ENCODE results near the gene SLC2A11. TPM values are rescaled to one million over a fixed set of nuclear protein-coding genes. Genes with fewer than 3 reads are reported as not detected.
"Not testable (repeated sequence)": the region's sequence is repeated elsewhere in the genome, so short reads cannot be mapped to it uniquely, and the experiment has no call there.

The SLC2A11 gene
- total RNA-seq, 1 experiment from 2014 or later, result 17.2 TPM

DNA sequence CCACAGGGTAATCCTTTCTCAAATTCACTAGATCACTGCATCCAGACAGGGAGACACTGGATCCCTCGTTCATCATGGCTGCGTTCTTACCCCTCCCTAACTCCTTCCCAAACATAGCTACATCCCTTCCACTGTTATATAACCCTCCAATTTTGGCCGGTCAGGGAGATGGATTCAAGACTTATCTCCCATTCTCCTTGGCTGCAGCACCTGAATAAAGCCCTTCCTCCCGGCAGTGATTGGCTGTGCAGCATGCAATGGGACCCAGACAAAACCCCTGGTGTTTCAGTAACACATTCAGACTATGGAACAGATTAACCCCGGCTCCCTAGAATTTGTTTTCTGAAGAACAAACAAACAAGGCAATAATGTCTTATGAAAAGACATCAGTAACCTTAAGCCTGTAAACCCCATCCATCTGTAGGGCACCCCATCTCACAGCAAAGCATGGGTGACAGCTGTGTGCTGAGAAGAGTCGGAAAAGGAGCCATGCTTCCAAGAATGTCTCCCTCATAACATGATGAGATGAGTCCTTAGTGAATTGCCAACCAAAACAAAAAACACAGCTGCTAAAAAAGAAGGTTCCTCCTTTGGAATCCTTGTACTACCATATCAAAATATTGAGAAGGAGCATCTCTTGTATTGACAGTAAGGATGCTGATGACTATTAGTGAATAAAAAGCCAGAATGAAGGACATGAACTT is 41.5 kb downstream of the SLC2A11 start:
- no TSS peak for BruUV-seq (replicated peaks)
- intact Hi-C loops (cut with micrococcal nuclease), result no loop called here
- Histone ChIP-seq H2AFZ (ENCODE audit: low read depth, low read length, poor library complexity, severe bottlenecking) (no peak overlapping the region), H3K9me3 (ENCODE audit: control insufficient read depth in 1 of 2, insufficient read depth in 1 of 2, low read depth in 1 of 2, low read length in 2 of 2) (no peaks in the 10 kb centered on the region), H3K9me2 (ENCODE audit: insufficient read depth) (no peaks in the 10 kb centered on the region), H3K27me3 (ENCODE audit: insufficient read depth, low read length) (no peaks in the 10 kb centered on the region), H3K4me2 (ENCODE audit: low read length) (no peak overlapping the region), H3K4me3 (replicated peaks in 1 of 2; ENCODE audit: low read depth in 1 of 2, low read length in 2 of 2) (no peak overlapping the region), H3K27ac (ENCODE audit: low read depth, low read length) (no peak overlapping the region), H3K9ac (ENCODE audit: low read length) (no peak overlapping the region), H4K20me1 (ENCODE audit: insufficient read depth) (peaks cover 7% of the 10 kb centered on the region; the same call in 1 of the 2 replicates), H3K4me1 (ENCODE audit: control insufficient read depth in 1 of 2, insufficient read depth in 2 of 2, low read length in 2 of 2) (peaks cover 6 to 18% of the 10 kb centered on the region in 2 experiments), H3K79me2 (ENCODE audit: insufficient read depth, low read length) (peaks cover 25% of the 10 kb centered on the region), H3K36me3 (ENCODE audit: control insufficient read depth in 1 of 2, insufficient read depth in 2 of 2, low read length in 2 of 2) (peaks cover 12 to 23% of the 10 kb centered on the region in 2 experiments; a peak in 3 of 4 replicates)
- POLR2A ChIA-PET, result no interaction called here
- CTCF ChIA-PET, result no interaction called here
- ATAC-seq (no peak), DNase-seq (ENCODE audit: low read depth, low spot score) (no peak)
- RAD21 ChIA-PET (ENCODE audit: low non-redundant PET in 1 of 2, low total read pairs in 2 of 2, uncharacterized antibody in 2 of 2, unreplicated experiment in 2 of 2), result no interaction called here
- no peak for TF ChIP-seq TCF7L2 (IDR thresholded peaks at IDR 0.05; ENCODE audit: borderline replicate concordance, extremely low read depth, insufficient read depth, insufficient read length)
- no peak for TF ChIP-seq EZH2 (IDR thresholded peaks at IDR 0.05)
- TF ChIP-seq SP1 (IDR thresholded peaks at IDR 0.05; ENCODE audit: low read depth), result no peak
- TF ChIP-seq SRF (IDR thresholded peaks at IDR 0.05; ENCODE audit: low read depth), result no peak
- no peak for TF ChIP-seq JUND (IDR thresholded peaks at IDR 0.05)
- TF ChIP-seq, protein P1, sequence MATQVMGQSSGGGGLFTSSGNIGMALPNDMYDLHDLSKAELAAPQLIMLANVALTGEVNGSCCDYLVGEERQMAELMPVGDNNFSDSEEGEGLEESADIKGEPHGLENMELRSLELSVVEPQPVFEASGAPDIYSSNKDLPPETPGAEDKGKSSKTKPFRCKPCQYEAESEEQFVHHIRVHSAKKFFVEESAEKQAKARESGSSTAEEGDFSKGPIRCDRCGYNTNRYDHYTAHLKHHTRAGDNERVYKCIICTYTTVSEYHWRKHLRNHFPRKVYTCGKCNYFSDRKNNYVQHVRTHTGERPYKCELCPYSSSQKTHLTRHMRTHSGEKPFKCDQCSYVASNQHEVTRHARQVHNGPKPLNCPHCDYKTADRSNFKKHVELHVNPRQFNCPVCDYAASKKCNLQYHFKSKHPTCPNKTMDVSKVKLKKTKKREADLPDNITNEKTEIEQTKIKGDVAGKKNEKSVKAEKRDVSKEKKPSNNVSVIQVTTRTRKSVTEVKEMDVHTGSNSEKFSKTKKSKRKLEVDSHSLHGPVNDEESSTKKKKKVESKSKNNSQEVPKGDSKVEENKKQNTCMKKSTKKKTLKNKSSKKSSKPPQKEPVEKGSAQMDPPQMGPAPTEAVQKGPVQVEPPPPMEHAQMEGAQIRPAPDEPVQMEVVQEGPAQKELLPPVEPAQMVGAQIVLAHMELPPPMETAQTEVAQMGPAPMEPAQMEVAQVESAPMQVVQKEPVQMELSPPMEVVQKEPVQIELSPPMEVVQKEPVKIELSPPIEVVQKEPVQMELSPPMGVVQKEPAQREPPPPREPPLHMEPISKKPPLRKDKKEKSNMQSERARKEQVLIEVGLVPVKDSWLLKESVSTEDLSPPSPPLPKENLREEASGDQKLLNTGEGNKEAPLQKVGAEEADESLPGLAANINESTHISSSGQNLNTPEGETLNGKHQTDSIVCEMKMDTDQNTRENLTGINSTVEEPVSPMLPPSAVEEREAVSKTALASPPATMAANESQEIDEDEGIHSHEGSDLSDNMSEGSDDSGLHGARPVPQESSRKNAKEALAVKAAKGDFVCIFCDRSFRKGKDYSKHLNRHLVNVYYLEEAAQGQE (IDR thresholded peaks at IDR 0.05; ENCODE audit: low read depth), result no peak
- TF ChIP-seq, protein P2, sequence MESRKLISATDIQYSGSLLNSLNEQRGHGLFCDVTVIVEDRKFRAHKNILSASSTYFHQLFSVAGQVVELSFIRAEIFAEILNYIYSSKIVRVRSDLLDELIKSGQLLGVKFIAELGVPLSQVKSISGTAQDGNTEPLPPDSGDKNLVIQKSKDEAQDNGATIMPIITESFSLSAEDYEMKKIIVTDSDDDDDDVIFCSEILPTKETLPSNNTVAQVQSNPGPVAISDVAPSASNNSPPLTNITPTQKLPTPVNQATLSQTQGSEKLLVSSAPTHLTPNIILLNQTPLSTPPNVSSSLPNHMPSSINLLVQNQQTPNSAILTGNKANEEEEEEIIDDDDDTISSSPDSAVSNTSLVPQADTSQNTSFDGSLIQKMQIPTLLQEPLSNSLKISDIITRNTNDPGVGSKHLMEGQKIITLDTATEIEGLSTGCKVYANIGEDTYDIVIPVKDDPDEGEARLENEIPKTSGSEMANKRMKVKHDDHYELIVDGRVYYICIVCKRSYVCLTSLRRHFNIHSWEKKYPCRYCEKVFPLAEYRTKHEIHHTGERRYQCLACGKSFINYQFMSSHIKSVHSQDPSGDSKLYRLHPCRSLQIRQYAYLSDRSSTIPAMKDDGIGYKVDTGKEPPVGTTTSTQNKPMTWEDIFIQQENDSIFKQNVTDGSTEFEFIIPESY (IDR thresholded peaks at IDR 0.05; ENCODE audit: extremely low read depth, insufficient replicate concordance, low read length), result no peak
- TF ChIP-seq CBX3 (IDR thresholded peaks at IDR 0.05; ENCODE audit: low read depth), result no peak
- no peak for TF ChIP-seq RAD21 (IDR thresholded peaks at IDR 0.05; ENCODE audit: low read depth)
- no peak for TF ChIP-seq EGR1 (IDR thresholded peaks at IDR 0.05; ENCODE audit: low read depth)
- TF ChIP-seq ELF1 (IDR thresholded peaks at IDR 0.05; ENCODE audit: borderline replicate concordance, low read depth), result no peak

DNA sequence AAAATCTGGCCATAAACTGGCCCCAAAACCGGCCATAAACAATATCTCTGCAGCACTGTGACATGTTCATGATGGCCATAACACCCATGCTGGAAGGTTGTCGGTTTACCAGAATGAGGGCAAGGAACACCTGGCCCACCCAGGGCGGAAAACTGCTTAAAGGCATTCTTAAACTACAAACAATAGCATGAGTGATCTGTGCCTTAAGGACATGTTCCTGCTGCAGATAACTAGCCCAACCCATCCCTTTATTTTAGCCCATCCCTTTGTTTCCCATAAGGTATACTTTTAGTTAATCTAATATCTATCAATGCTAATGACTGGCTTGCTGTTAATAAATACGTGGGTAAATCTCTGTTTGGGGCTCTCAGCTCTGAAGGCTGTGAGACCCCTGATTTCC is 42.6 kb downstream of the SLC2A11 start:
- H4K20me1 ChIP-seq (ENCODE audit: insufficient read depth); BruUV-seq (replicated peaks); H3K4me3 ChIP-seq (replicated peaks in 1 of 2; ENCODE audit: low read depth in 1 of 2, low read length in 2 of 2); POLR2A ChIA-PET; H3K27ac ChIP-seq (ENCODE audit: low read depth, low read length); CTCF ChIA-PET; H2AFZ ChIP-seq (ENCODE audit: low read depth, low read length, poor library complexity, severe bottlenecking); intact Hi-C loops (cut with micrococcal nuclease); ATAC-seq; DNase-seq (ENCODE audit: low read depth, low spot score); RAD21 ChIA-PET (ENCODE audit: low non-redundant PET in 1 of 2, low total read pairs in 2 of 2, uncharacterized antibody in 2 of 2, unreplicated experiment in 2 of 2); H3K9ac ChIP-seq (ENCODE audit: low read length); H3K9me3 ChIP-seq (ENCODE audit: control insufficient read depth in 1 of 2, insufficient read depth in 1 of 2, low read depth in 1 of 2, low read length in 2 of 2); H3K4me2 ChIP-seq (ENCODE audit: low read length); H3K27me3 ChIP-seq (ENCODE audit: insufficient read depth, low read length); H3K9me2 ChIP-seq (ENCODE audit: insufficient read depth): not testable (repeated sequence)
- Histone ChIP-seq H3K79me2 (ENCODE audit: insufficient read depth, low read length) (peaks cover 15% of the 10 kb centered on the region), H3K4me1 (ENCODE audit: control insufficient read depth in 1 of 2, insufficient read depth in 2 of 2, low read length in 2 of 2) (peaks cover 6 to 18% of the 10 kb centered on the region in 2 experiments), H3K36me3 (ENCODE audit: control insufficient read depth in 1 of 2, insufficient read depth in 2 of 2, low read length in 2 of 2) (peaks cover 12 to 18% of the 10 kb centered on the region in 2 experiments; a peak in 3 of 4 replicates)
